ENCODE measurements around the gene ASB18.

ASB18 gene

DNA sequence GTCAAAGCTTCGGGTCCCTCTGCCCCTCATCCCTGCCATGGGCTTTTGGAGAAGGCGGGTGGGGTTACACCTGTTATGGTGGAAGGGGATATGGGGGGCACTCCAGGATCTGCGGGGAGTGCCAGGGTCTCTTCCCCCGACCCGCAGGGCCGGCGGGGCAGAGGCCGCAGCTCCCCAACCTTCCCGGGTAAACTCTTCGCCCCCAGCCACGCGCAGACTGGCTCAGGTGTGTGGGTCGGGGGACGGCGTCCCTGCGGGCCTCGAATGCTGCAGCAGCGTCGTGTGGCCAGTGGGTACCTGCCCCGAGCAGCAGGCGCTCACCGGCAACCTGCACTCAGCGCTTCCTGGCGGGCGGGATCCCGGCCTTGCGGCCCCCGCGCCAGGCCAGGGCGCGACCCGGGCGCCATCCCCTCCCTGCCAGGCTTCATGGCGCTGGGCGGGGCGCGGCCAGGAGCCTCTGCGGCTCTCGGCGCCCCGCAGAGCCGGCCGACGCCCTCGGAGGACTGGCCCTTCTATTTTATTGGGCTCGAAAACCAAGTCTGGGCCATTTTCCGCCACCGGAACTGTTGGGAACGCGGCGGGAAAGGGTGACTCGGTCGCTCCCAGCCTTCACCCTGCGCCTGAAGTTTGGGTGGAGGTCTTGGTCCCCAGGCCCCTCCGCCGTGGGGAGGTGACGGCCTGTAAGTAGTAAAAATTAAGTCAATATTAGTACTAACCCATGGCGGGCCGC is 100.6 kb downstream of the ASB18 start:
- DNase-seq (ENCODE audit: low read depth), result no peak

DNA sequence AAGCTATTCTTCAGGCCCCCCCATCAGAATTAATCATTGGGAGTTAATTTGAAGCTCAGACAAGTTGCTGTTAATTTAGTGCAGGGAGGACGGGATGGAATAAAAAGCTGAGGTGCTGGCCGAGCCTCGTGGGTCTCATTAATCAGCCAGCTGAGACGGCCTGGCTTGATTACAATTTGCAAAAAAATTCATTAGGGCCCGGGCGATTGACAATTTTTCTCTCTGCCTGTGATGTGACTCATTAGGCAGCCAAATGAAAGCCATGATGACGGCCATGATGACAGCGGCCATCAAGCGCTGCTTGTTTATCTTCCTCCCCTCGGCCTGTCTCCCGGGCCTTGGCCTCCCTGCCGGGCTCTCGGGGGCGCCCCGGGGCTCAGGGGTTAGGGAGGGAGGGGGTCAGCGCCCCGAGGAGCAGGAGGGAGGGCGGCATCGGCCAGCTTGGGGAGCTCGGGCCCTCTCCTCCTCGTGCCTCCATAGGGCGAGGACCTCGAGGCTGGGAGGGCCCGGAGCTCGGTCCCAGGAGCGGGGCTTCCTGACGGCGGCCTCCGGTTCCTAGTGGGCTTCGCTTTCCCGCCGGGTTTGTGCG is 101.2 kb downstream of the ASB18 start:
- no peak for DNase-seq (ENCODE audit: low read depth)

DNA sequence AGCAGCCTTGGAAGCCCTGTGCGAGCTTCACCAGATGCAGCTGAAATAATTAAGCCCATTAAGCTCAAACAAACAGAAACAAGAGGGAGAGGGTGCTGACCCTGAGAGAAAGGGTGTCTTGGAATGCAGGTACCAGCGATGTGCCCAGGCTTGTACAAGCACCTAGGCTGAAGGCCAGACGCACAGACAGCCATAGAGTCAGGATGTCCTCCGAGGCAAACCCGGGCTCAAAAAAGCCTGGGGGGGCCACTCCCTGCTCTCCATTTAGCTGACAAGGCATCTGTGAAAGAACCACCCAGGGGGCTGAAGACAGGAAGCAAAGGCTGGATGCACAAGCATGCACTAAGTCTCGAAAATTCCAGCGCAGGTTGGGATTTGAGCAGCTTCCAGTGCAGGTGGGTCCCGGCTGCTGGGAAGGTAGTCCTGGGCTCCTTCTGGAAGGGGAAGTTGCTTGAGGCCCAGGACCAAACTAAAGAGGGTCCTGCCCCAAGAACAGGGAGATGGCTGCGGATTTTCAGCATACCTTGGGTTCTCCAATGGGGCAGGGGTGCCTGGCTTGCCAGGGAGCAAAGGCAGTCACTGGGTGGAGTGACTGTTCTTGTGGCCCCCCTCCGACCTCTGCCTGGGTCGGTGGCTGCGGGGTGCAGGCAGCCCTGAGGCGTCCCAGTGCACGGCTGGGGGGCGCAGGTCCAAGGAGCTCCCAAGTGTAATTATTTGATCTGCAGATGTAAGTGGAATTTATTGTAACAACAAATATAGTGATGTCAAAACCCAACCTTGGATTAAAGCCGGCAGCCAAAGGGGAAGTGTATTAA is 102.0 kb downstream of the ASB18 start:
- DNase-seq (ENCODE audit: low read depth), result no peak

DNA sequence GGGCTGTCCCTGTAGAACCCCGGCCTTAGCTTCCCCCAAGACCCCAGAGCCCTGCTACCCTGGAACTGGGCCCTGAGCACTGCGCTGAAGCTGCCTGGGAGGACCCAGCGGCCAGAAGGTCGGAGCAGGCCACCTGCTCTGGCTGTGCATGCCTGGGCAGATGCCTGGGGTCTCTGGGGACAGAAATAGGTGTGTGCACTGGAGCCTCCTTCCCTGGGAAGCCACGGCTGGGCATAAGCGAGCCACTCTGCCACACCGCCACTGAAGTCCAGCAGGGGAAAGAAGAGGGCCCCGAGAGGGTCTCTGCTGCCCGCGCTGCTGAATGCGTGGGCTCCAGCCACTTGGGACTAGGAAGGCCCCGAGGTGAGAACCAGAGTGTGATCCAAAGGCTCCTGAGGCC is 102.7 kb downstream of the ASB18 start:
- no peak for DNase-seq (ENCODE audit: low read depth)

DNA sequence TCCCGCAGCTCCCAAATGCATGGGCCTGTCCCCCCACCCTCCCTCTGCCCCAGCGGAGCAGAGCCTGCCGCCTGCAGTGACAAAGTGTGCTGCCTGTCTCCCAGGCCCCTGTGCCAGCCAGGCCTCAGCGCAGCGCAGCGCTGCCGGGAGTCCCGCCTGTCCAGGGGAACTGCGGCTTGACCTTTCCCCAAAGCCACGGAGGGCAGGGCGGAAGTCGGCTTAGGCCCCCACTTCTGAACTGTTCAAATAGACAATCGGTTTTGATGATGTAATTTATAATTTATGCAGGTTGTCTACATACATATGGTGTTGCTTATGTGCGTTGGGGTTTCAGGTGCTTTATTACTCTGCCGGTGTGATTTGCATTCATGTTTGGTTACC is 103.1 kb downstream of the ASB18 start:
- DNase-seq (ENCODE audit: low read depth), result no peak

DNA sequence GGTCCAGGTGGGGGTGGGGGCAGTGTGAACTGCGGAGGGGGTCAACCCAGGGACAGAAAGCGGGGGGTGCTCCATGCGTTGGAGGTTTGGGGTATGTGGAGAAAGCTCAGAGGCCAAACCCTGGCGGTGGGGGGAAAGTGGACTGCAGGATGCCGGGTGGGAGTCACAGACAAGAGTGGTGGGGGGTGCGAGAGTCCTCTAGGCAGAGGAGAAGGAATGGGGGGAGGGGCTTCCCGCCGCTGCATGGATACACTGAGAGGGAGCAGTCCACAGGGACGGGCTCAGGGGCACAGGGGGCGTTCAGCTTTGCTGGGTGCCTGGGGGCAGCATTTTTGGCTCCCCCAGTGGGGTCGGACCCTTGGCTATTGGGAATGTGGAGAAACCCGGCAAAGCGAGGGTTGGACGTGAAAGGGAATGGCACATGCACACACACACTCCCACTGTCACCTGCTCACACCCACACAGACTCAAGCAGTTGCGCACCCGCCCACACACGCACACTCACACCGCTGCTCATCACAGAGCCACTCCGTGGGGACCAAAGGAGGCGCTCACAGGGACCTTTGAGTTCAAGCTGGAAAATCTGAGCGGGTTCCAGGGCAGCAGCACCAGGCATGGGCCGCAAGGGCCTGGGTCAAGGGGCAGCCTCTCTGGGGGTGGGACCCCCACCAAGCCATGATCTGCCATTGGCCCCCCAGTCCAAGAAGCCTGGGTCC is 103.7 kb downstream of the ASB18 start:
- DNase-seq (ENCODE audit: low read depth), result no peak

DNA sequence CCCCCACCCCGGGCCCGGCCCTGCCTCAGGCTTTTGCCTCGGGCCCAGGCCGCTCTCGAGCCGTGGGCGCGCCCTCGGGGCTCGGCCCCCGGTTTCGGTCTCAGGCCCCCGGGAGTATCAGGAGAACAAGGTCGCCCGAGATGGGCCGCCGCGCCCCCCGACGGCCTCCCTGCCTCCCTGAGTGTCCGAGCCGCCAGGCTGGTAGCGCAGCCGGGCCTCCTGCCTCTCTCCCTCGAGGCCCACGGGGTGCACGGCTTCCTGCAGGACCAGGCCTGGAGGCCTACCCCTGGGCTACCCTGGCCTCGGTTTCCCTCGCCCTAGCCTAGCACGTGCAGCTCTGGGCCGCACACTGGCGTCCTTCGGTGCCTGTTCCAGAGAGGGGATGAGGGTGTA is 104.4 kb downstream of the ASB18 start:
- no peak for DNase-seq (ENCODE audit: low read depth)

DNA sequence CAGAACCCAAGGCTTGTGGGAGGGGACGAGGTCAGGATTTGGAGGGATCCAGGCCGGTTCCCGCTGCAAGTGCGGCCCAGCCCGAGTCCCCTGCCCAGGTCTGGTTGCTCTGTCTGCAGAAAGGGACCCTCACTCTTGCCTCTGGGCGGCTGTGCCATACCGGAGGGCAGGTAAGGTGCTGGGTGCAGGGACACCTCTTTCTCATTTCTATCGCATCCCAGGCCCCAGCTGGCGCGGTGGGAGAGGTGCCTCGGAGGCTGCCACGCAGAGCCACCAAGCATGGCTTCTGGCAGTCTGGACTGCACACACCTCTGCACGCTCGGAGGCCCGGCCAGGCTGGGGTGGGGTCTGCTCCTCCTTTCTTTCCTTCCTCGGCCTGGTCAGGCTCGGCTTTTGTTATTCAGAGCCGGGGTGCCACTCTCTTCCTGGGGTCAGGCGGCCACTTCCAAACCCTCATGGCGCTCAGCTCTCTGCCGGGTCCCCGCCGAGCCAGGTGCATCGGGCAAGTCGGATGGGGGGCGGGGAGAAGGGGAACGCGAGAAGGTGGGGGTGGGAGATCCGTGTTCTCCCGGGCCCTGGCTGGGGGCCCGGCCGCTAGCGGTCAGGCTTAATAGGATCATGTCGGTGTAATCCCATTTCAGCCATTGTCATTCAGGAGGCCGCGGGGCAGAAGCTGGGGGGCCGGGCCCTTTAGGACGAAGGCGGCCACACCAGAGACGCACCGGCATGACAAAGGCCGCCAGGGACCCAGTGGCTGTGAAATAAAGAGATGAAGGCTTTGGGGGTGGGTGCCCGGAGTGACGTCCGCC is 105.0 kb downstream of the ASB18 start:
- DNase-seq (ENCODE audit: low read depth), result no peak

DNA sequence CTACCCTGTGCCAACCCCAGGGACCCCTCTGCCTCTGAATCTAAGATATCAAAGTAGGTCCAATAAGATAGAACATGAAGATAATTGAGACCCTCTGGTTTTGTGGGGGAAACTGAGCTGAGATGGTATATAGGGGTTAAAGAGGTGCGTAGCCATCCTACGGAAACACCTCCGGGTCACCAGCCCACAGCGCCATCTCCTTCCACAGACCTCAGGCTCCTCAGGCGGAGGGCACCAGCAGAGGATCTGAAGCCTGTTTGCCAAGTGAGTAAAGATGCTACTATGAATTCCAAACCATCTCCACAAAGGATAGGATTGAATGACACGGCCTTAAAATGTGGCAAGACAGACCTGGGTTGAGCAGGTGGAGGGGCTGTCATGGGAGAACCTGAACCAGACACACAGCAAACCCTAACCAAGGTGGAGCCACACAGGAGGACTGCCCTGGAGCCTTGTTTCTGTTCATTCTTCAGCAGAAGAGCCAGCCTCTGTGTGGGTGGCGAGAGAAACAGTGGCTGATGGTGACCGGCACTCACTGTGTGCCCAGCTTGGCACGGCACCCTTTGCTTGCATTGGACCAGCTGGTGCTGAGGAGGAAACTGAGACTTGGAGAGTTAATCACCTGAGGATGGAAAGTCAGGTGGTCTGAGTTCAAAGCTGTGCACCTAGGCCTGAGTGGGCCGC is 106.2 kb downstream of the ASB18 start:
- no peak for DNase-seq (ENCODE audit: low read depth)

DNA sequence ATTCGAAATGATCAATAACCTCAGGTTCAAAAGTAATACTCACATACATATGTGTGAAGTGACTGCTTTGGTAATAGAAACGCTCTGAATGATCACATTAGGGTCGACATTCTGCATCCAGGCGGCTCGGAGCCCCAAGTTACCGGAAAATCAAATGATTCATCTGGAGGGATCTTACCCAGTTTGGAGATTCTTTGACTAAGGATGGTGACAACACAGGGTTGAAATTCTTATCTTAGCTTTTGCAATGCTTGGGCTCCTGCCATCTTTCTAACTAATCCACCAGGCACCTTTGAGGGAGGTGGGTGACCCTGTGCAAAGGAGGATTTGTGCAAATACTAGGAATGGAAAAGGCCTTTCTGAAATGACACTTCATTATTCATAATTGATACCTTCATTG is 106.8 kb downstream of the ASB18 start:
- DNase-seq (ENCODE audit: low read depth), result no peak

DNA sequence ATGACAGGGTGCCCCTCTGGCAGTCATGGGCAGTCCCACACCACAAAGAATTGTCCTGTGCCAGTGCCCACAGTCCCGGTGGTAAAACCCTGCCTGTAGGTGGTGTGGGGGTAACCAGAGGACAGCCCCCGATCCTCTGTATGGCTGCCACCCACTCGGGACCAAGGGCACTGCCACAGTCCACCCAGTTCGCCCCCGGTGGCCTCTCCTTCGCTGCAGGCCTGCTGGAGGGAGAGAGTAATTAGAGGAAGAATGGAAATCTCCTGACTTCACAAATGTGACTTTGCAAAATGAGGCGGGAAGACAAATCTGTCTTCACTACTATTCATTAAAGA is 107.4 kb downstream of the ASB18 start:
- DNase-seq (ENCODE audit: low read depth), result no peak

DNA sequence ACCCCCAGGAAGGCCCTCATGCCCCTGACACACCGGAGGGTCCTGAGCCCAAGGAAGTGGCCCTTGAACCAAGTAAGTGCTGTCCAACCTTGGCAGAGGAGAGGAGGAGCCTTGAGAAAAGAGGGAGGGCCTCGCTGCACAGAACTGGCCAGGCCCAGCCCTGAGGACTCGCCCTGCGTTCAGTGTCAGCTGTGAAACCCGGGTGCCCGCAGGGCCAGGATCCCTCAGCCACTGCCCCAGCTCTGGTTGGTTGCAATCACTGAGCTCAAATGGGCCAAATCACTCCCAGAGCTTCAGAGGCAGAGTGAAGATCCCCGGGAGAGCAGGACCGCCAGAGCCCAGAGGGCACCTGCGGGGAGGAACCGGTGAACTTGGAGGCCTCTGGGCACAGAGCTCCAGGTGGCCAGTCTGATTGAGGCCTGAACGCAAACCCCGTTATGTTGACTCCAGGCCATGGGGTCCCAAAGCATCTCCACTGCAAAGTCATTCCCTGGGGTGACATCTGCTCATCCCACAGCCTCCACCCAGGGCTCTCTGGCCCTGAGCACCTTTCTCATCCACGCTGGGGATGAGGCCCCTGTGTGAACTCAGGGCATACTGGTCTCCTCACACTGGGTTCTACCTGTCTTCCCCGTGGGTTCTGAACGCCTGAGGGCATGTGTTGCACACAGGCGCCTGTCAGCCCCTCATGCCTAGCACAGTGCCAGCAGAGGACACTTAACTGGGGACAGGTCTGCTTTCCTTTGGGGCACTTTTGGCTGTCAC is 107.9 kb downstream of the ASB18 start:
- DNase-seq (ENCODE audit: low read depth), result no peak

DNA sequence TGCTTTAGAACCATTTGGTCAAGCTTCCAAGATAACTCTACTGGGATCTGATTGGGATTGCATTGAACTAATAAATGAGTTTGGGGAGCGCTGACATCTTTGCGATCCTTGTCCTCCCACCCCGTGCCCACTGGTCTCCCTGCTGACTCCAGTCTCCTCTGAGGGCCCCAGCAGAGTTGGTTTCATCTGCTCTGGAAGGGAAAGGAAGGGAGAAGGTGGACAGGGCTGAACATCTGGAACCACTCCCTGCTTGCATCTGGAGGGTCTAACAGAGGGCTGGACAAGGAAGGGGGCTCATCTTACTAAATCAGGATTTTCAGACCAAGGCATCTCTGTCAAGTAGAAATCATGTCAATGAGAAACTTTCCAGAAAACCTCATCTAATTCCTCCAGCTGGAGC is 108.8 kb downstream of the ASB18 start:
- DNase-seq (ENCODE audit: low read depth), result no peak

DNA sequence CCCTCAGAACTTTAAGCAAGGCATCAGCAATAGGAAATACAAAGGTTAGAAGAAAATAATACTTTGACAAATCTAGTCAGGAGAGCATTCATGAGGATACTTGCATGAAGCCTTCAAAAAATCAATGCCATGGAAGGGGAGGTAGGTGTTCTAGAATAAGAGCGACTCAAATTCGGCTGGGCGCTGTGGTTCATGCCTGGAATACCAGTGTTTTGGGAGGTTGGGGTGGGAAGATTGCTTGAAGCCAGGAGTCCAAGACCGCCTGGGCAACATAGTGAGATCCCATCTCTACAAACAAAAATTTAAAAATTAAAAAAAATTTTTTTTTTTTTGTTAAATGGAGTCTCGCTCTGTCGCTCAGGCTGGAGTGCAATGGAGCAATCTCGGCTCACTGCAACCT is 117.8 kb downstream of the ASB18 start:
- no peak for DNase-seq (ENCODE audit: low read depth)

DNA sequence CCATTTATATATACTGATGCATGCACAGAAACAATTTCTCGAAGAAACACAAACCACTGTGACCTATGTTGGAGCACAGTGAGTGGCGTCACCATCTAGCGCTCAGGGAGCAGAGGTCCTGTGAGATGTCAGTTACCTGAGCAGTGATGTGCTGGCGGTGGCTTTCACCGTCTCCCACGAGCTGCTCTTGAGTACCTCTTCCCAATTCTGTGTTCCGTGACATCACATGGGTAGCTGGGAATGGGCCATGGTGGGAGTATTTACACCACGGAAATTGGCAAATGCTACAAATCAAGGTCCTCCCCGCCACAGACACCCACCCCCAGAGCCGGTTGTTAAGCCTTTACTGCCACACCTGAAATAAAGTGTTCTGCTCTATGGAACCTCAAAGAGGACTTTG is 120.4 kb downstream of the ASB18 start:
- DNase-seq (ENCODE audit: low read depth), result no peak

Data from CMK (cell line).